ENCODE measurements around the gene TYW1. TPM values are rescaled to one million over a fixed set of nuclear protein-coding genes. Genes with fewer than 3 reads are reported as not detected.
"Not testable (repeated sequence)": the region's sequence is repeated elsewhere in the genome, so short reads cannot be mapped to it uniquely, and the experiment has no call there.

The TYW1 gene
- polyA plus RNA-seq, 2 donors = 3.6 to 6.0 TPM

DNA sequence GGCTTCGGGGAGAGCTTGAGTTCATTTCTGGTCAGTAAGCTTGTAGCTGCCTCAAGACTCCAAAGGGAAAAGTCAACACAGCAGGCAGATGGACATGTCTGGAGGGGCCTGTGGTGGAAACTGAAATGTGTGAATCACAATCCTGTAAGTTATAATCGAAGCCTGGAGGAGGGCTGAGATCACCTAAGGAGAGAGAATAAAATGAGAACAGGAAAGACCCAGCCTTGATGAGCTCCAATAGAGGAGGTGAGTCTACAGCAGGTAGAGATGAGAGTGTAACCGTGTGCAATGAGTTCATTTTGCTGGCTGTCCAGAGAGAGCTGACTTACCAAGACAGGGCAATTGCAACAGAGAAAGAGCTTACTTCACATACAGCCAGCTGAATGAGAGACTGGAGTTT lies 258.4 kb downstream of the TYW1 start:
- H3K27ac ChIP-seq (ENCODE audit: low read depth in 2 of 2, low read length in 1 of 2); H3K4me1 ChIP-seq (ENCODE audit: control insufficient read depth in 2 of 2, insufficient read depth in 2 of 2, low read length in 1 of 2); H3K9me3 ChIP-seq (ENCODE audit: control insufficient read depth in 2 of 2, insufficient read depth in 1 of 2, low read depth in 1 of 2, low read length in 1 of 2); H3K27me3 ChIP-seq (ENCODE audit: control insufficient read depth in 1 of 2, insufficient read depth in 2 of 2, low read length in 2 of 2); H3K36me3 ChIP-seq (ENCODE audit: control insufficient read depth in 2 of 2, insufficient read depth in 2 of 2, low read length in 1 of 2); H3K4me3 ChIP-seq (ENCODE audit: low read depth in 1 of 2, low read length in 2 of 2): not testable (repeated sequence)
- WGBS, 2 donors = 80 to 90% methylated on average over 2 of the region's 3 CpGs

DNA sequence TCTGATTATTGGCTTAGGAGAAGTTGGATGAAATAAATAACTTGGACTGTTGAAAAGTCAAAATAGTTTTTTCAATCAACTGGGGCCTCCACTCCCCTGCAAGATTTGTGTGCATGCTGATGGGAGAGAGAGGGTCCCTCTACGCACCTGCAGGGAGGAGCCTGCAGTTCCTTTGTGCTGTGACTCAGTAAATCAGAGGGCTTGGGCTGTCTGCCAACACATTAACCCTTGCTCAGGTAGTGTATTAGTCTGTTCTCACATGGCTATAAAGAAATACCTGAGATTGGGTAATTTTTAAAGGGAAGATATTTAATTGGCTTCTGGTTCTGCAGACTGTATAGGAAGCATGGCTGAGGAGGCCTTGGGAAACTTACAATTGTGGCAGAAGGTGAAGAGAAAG lies 261.1 kb downstream of the TYW1 start:
- 48 to 50% methylated on average over 1 of the region's 1 CpG for WGBS, 2 donors
- not testable (repeated sequence) for H3K36me3 ChIP-seq (ENCODE audit: control insufficient read depth in 2 of 2, insufficient read depth in 2 of 2, low read length in 1 of 2); H3K27ac ChIP-seq (ENCODE audit: low read depth in 2 of 2, low read length in 1 of 2); H3K4me3 ChIP-seq (ENCODE audit: low read depth in 1 of 2, low read length in 2 of 2); H3K9me3 ChIP-seq (ENCODE audit: control insufficient read depth in 2 of 2, insufficient read depth in 1 of 2, low read depth in 1 of 2, low read length in 1 of 2); H3K4me1 ChIP-seq (ENCODE audit: control insufficient read depth in 2 of 2, insufficient read depth in 2 of 2, low read length in 1 of 2); H3K27me3 ChIP-seq (ENCODE audit: control insufficient read depth in 1 of 2, insufficient read depth in 2 of 2, low read length in 2 of 2)

GRCh38 chr7:67259363-67259762 lies 262.7 kb downstream of the TYW1 start:
- not testable (repeated sequence) for H3K27ac ChIP-seq (ENCODE audit: low read depth in 2 of 2, low read length in 1 of 2); H3K4me3 ChIP-seq (ENCODE audit: low read depth in 1 of 2, low read length in 2 of 2)
- WGBS, 2 donors = 91 to 92% methylated on average over 6 of the region's 6 CpGs

DNA sequence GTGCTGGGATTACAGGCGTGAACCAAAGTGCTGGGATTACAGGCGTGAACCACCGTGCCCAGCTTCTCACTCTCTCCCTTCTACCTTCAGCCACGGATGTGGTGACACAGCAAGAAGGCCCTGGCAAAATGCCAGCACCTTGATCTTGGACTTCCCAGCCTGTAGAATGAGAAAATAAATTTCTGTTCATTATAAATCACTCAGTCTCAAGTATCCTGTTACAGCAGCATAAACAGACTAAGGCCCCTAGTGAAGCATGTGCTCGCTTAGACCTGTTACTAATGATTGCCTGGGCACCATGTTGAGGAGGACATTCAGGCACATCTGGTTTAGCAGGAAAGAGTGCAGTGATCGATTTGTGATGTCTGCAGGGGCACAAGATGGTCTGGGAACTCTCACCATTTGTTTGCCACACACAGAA lies 263.5 kb downstream of the TYW1 start:
- not testable (repeated sequence) for H3K36me3 ChIP-seq (ENCODE audit: control insufficient read depth in 2 of 2, insufficient read depth in 2 of 2, low read length in 1 of 2); H3K4me3 ChIP-seq (ENCODE audit: low read depth in 1 of 2, low read length in 2 of 2)
- 71 to 75% methylated on average over 6 of the region's 6 CpGs for whole genome bisulfite sequencing, 2 donors

More at GRCh38 chr7:67259363-67259762, 262.7 kb downstream of the TYW1 start:
- H3K4me1 ChIP-seq (ENCODE audit: control insufficient read depth in 2 of 2, insufficient read depth in 2 of 2, low read length in 1 of 2); H3K9me3 ChIP-seq (ENCODE audit: control insufficient read depth in 2 of 2, insufficient read depth in 1 of 2, low read depth in 1 of 2, low read length in 1 of 2); H3K27me3 ChIP-seq (ENCODE audit: control insufficient read depth in 1 of 2, insufficient read depth in 2 of 2, low read length in 2 of 2); H3K36me3 ChIP-seq (ENCODE audit: control insufficient read depth in 2 of 2, insufficient read depth in 2 of 2, low read length in 1 of 2): not testable (repeated sequence)

DNA sequence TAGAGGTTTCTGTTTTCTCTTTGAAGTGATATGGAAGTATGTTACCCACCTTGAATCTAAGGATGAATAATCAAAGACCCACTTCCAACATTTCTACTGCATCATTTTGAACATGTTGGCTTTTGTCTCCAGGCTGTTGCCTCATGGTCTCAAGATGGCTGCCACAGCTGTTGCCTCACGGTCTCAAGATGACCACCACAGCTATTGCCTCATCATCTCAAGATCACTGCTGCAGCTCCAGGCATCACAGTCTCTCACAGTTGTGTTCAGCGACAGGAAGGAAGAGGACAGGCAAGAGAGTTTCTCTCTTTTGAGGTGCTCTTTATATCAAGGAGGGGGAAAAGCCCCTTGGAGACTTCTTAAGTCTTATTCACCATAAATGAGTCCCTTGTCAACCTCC lies 267.4 kb downstream of the TYW1 start:
- not testable (repeated sequence) for H3K4me1 ChIP-seq (ENCODE audit: control insufficient read depth in 2 of 2, insufficient read depth in 2 of 2, low read length in 1 of 2); H3K27ac ChIP-seq (ENCODE audit: low read depth in 2 of 2, low read length in 1 of 2)
- WGBS, 2 donors = 91 to 93% methylated on average over 2 of the region's 2 CpGs

More for the DNA sequence above, 263.5 kb downstream of the TYW1 start:
- H3K27me3 ChIP-seq (ENCODE audit: control insufficient read depth in 1 of 2, insufficient read depth in 2 of 2, low read length in 2 of 2); H3K27ac ChIP-seq (ENCODE audit: low read depth in 2 of 2, low read length in 1 of 2); H3K4me1 ChIP-seq (ENCODE audit: control insufficient read depth in 2 of 2, insufficient read depth in 2 of 2, low read length in 1 of 2); H3K9me3 ChIP-seq (ENCODE audit: control insufficient read depth in 2 of 2, insufficient read depth in 1 of 2, low read depth in 1 of 2, low read length in 1 of 2): not testable (repeated sequence)

GRCh38 chr7:67266070-67266469 lies 269.4 kb downstream of the TYW1 start:
- not testable (repeated sequence) for H3K36me3 ChIP-seq (ENCODE audit: control insufficient read depth in 2 of 2, insufficient read depth in 2 of 2, low read length in 1 of 2); H3K27me3 ChIP-seq (ENCODE audit: control insufficient read depth in 1 of 2, insufficient read depth in 2 of 2, low read length in 2 of 2); H3K9me3 ChIP-seq (ENCODE audit: control insufficient read depth in 2 of 2, insufficient read depth in 1 of 2, low read depth in 1 of 2, low read length in 1 of 2); H3K4me3 ChIP-seq (ENCODE audit: low read depth in 1 of 2, low read length in 2 of 2); H3K4me1 ChIP-seq (ENCODE audit: control insufficient read depth in 2 of 2, insufficient read depth in 2 of 2, low read length in 1 of 2); H3K27ac ChIP-seq (ENCODE audit: low read depth in 2 of 2, low read length in 1 of 2)
- 79 to 88% methylated on average over 3 of the region's 3 CpGs for WGBS, 2 donors

More for the DNA sequence above, 267.4 kb downstream of the TYW1 start:
- H3K9me3 ChIP-seq (ENCODE audit: control insufficient read depth in 2 of 2, insufficient read depth in 1 of 2, low read depth in 1 of 2, low read length in 1 of 2); H3K4me3 ChIP-seq (ENCODE audit: low read depth in 1 of 2, low read length in 2 of 2); H3K27me3 ChIP-seq (ENCODE audit: control insufficient read depth in 1 of 2, insufficient read depth in 2 of 2, low read length in 2 of 2); H3K36me3 ChIP-seq (ENCODE audit: control insufficient read depth in 2 of 2, insufficient read depth in 2 of 2, low read length in 1 of 2): not testable (repeated sequence)

GRCh38 chr7:67267914-67268313 lies 271.3 kb downstream of the TYW1 start:
- 69 to 74% methylated on average over 7 of the region's 7 CpGs for WGBS, 2 donors

DNA sequence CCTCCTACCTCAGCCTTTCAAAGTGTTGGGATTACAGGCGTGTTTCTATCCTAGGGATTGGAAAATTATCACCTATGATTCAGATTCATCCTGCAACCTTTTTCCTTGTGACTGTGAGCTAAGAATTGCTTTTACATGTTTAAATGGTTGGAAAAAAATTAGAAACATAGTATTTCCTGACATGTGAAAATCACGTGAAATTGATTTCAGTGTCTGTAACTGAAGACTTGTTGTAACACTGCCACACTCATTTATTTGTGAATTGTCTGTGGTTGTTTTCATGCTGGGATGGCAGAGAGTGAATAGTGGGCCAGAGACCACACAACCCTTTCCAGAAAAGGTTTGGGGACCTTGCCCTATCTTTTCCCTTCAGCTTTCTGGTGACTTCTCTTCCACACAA lies 273.3 kb downstream of the TYW1 start:
- H3K36me3 ChIP-seq (ENCODE audit: control insufficient read depth in 2 of 2, insufficient read depth in 2 of 2, low read length in 1 of 2); H3K4me3 ChIP-seq (ENCODE audit: low read depth in 1 of 2, low read length in 2 of 2); H3K9me3 ChIP-seq (ENCODE audit: control insufficient read depth in 2 of 2, insufficient read depth in 1 of 2, low read depth in 1 of 2, low read length in 1 of 2); H3K27ac ChIP-seq (ENCODE audit: low read depth in 2 of 2, low read length in 1 of 2); H3K27me3 ChIP-seq (ENCODE audit: control insufficient read depth in 1 of 2, insufficient read depth in 2 of 2, low read length in 2 of 2); H3K4me1 ChIP-seq (ENCODE audit: control insufficient read depth in 2 of 2, insufficient read depth in 2 of 2, low read length in 1 of 2): not testable (repeated sequence)
- 94 to 95% methylated on average over 2 of the region's 2 CpGs for WGBS, 2 donors

More at GRCh38 chr7:67267914-67268313, 271.3 kb downstream of the TYW1 start:
- no peaks in the 10 kb centered on the region for H3K9me3 ChIP-seq (ENCODE audit: control insufficient read depth in 2 of 2, insufficient read depth in 1 of 2, low read depth in 1 of 2, low read length in 1 of 2)
- no peak overlapping the region for H3K4me3 ChIP-seq (ENCODE audit: low read depth in 1 of 2, low read length in 2 of 2)
- no peaks in the 10 kb centered on the region for H3K4me1 ChIP-seq (ENCODE audit: control insufficient read depth in 2 of 2, insufficient read depth in 2 of 2, low read length in 1 of 2)
- H3K27ac ChIP-seq (ENCODE audit: low read depth in 2 of 2, low read length in 1 of 2) = no peak overlapping the region
- no peaks in the 10 kb centered on the region for H3K27me3 ChIP-seq (ENCODE audit: control insufficient read depth in 1 of 2, insufficient read depth in 2 of 2, low read length in 2 of 2)
- no peaks in the 10 kb centered on the region for H3K36me3 ChIP-seq (ENCODE audit: control insufficient read depth in 2 of 2, insufficient read depth in 2 of 2, low read length in 1 of 2)

Other genes starting within 250 kb of the TYW1 start
- gene TMEM248, start 75.6 kb upstream of the TYW1 start, polyA plus RNA-seq = 10 to 100 TPM; 18.3 to 23.5 TPM
- 100 to 1,000 TPM in 1 of 2 donors, 10 to 100 TPM in 1; 76.2 to 114 TPM for gene SBDS, start 1.2 kb upstream of the TYW1 start, polyA plus RNA-seq